AG04449 (cell line): Measurements from ENCODE around the gene NAPG.

Experiments
- CTCF ChIA-PET: fragments of 350-600 bp; formaldehyde crosslinking; extraction: SDS; loops from one replicate; lab custom pipeline; 2021; ENCODE audit warnings: antibody characterized with exemption; lab: Yijun Ruan, JAX
- POLR2A ChIA-PET: fragments of 400-600, 350-600 bp; formaldehyde crosslinking; extraction: SDS; loops from one replicate; lab custom pipeline; 2020; ENCODE audit warnings: antibody characterized with exemption, inconsistent platforms; lab: Yijun Ruan, JAX
- DNase-seq: peaks from one replicate; pipeline ENCODE4 v3.0.0-alpha.2; 2010; ENCODE audit warnings: low read depth, low spot score
- H3K4me3 ChIP-seq: 2 replicates; pipeline ENCODE4 v1.5.1; 2011; ENCODE audit warnings: low read depth, mild to moderate bottlenecking, control low read depth, low read length
- CTCF ChIP-seq: IDR thresholded peaks from one replicate; pipeline ENCODE4 v1.5.1; 2011; ENCODE audit warnings: mild to moderate bottlenecking, moderate library complexity, low read length, control low read depth, inconsistent platforms; ENCODE audit not compliant: insufficient read depth; ENCODE audit errors: missing control alignments

The NAPG gene

DNA sequence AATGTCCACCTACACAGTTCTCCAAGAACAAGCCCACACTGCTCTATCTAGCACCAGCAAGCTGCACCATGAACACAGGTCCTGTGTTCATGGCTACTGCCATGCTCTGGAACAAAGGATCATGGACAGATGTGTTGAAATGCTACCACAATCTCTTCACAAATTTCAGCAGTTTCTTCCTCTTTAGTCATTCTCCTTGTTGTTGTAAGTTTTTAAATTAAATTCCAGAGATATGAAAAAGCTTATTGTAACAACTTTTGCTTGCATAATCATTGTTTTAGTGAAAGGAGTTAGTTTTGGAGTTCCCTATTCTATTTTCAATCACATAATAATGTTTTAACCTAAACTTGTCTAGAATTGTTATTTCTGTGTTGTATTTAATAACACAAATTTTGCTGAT lies 17.2 kb upstream of the NAPG start:
- ChIA-PET POLR2A (no interaction called here), CTCF (interaction anchor here (3.8 kb wide), 1 partner anchor 11 kb away, joined by 23 read pairs; no protein-coding TSS in a partner anchor)
- H3K4me3 ChIP-seq: no peak overlapping the region
- no peak for TF ChIP-seq CTCF
- no peak for DNase-seq

DNA sequence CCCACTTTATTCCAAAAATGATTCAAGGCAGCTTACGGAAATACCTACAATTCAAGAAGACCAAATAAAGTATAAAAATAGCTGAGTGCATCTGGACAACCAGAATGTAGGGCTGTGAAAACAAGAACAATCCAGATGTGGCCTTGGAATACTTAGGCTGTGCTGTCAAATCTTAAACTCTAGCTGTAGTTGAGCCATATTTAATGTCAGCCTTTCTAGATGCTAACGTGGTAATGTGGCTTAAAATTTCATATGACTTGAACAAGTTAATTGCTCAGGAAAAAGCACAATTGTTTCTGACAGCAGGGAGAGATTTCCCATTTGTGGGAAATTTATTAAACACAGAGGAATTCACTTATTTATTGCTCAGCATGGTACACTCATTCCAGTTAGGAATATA lies 14.6 kb upstream of the NAPG start:
- H3K4me3 ChIP-seq: no peak overlapping the region
- CTCF ChIA-PET: interaction anchor here (1.2 to 3.8 kb wide), 2 partner anchors 8 to 539 kb away, joined by 4 to 23 read pairs; no protein-coding TSS in a partner anchor
- POLR2A ChIA-PET: interaction anchor here (0.6 kb wide), 1 partner anchor 27 kb away, joined by 3 read pairs; no protein-coding TSS in a partner anchor
- TF ChIP-seq CTCF: no peak
- DNase-seq: no peak

GRCh38 chr18:10514082-10514481 lies 11.7 kb upstream of the NAPG start:
- DNase-seq: no peak
- ChIA-PET POLR2A (no interaction called here), CTCF (interaction anchor here (0.8 to 11.0 kb wide), 3 partner anchors 496 to 542 kb away, joined by 3 to 314 read pairs (median 3); no protein-coding TSS in a partner anchor)
- no peak for TF ChIP-seq CTCF
- H3K4me3 ChIP-seq: no peak overlapping the region

DNA sequence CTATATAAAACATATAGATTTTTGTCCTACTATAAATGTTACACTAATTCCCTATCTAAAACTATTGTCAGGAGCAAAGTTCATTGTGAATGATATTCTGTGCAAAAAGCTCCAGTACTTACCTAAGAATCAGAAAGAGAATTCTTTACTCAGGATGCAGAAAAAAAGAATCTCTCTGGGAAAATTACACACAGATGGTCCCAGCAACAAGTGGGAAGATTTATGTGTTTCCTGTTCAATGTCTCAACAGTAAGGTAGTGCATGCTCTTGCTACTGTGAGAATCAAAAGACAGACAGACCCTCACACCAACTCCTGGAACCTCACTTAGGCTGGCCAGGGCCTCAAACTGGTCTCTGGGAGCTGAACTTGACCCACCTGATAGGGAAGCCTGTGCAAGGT lies 11.2 kb upstream of the NAPG start:
- CTCF ChIA-PET: interaction anchor here (1.0 to 11.0 kb wide), 3 partner anchors 497 to 542 kb away, joined by 3 to 314 read pairs (median 5); no protein-coding TSS in a partner anchor
- TF ChIP-seq CTCF: no peak

DNA sequence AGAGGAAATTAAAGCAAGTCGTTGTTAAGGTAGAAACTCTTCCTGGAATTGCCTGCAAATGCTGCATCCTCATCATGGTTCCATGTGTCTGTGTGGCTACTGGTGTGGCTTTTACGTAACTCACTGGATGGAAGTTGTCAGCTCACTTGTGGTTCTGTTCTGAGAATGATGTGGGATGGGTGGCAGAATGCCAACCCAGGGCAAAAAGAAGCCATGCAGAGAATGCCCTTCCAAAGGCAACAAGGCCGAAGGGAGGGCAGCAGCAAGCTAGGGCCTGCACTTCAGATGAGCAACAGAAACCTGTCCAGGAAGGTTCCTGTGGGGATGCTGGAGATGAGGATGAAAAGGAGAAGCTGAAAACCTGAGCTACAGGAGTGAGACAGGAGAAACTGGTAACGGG lies 10.4 kb upstream of the NAPG start:
- no peak for TF ChIP-seq CTCF
- H3K4me3 ChIP-seq: no peak overlapping the region
- ChIA-PET POLR2A (no interaction called here), CTCF (interaction anchor here (1.0 to 11.0 kb wide), 3 partner anchors 257 to 543 kb away, joined by 4 to 314 read pairs (median 5); no protein-coding TSS in a partner anchor)
- no peak for DNase-seq

More for the DNA sequence above, 11.2 kb upstream of the NAPG start:
- POLR2A ChIA-PET: no interaction called here
- DNase-seq: no peak
- no peak overlapping the region for H3K4me3 ChIP-seq

- no peak overlapping the region for H3K4me3 ChIP-seq
- no peak for TF ChIP-seq CTCF
- ChIA-PET POLR2A (no interaction called here), CTCF (interaction anchor here (1.0 to 11.0 kb wide), 2 partner anchors 257 to 544 kb away, joined by 4 to 314 read pairs; no protein-coding TSS in a partner anchor)
- DNase-seq: no peak
Observed at GRCh38 chr18:10516078-10516477, 9.7 kb upstream of the NAPG start.
